ENCODE results near the gene ADAM12.
A peak's percentile ranks its signal among the peaks of the same experiment; 100 is the strongest.
"Not testable (repeated sequence)": the region's sequence is repeated elsewhere in the genome, so short reads cannot be mapped to it uniquely, and the experiment has no call there.

Gene ADAM12

GRCh38 chr10:125992254-125992653 lies 396.0 kb downstream of the ADAM12 start:
- no peak for DNase-seq

DNA sequence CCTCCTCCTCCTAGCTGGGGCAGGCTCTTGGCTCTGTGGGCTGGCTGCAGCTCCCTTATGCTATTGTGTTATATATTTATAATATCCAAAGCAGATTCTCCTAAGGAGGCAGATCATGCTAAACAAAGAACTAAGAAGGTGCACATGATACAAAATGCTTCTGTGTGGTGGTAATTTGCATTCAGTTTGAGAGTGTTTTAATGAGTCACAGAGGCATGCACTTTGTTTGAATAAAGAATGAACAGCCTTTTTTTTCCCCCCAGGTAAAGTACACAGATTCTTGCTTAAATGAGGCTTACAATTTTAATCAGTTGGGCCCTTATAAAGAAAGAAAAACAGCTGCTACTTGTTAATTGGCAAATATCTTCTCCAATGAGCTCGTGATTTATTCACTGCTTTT lies 396.9 kb downstream of the ADAM12 start:
- DNase-seq = no peak

GRCh38 chr10:125990974-125991373 lies 397.3 kb downstream of the ADAM12 start:
- DNase-seq = no peak

DNA sequence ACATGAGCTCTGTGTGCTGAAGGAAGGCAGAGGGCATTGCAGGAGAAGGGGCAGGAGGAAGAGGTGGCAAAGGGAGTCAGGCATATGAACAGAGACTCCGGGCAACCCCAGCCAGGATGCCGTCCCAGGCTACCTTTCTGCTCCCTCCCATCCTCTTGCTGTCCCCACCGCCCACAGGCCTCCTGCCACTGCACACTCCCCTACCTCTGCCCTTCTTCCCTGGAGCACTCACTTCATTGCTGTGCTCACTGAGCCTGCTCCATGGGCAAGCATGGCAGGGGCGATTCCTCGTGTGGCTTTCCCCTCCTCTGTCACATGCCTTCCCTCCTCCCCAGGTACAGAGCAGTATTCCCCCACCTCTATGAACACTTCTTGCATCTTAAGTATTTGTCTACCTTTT lies 398.5 kb downstream of the ADAM12 start:
- no peak for DNase-seq

- no peak for DNase-seq
Observed at GRCh38 chr10:125985557-125986240, 402.6 kb downstream of the ADAM12 start.

GRCh38 chr10:125984865-125985495 lies 403.3 kb downstream of the ADAM12 start:
- no peak for DNase-seq

DNA sequence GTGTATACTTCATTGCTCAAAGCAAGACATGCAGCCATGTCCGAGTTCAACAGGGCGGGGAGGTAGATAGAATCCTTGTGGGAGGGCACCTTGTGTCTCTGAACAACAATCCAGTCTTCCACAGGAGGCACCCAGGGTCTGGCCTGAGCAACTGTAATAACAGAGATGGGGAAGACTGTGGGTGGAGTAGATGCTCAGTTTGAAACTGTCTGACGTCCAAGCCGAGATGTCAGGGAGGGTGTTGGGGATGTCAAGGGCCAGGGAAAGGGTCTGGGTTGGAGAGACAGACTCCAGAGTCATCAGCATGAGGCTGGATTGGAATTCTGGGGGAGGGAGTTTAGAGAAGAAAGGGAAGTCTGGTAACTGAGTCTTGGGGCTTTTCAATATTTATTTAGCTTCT lies 403.9 kb downstream of the ADAM12 start:
- DNase-seq = no peak

DNA sequence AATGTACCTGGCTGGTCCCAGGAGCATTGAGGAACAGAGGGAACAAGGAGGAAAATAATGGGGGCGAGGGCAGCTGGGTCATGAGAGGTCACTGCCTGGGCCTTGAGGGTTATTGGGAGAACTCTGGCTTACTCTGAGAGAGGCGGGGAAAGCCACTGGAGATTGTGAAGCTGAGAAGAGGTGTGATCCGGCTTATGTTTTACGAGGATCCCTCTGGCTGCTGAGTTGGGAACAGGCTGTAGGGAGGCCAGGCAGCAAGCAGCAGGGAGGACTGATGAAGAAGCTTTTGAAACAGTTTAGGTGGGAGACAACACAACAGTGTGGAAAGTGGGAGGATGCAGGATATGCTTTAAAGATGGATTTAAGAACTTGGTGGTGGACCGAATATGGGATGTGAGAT lies 404.6 kb downstream of the ADAM12 start:
- DNase-seq = no peak

DNA sequence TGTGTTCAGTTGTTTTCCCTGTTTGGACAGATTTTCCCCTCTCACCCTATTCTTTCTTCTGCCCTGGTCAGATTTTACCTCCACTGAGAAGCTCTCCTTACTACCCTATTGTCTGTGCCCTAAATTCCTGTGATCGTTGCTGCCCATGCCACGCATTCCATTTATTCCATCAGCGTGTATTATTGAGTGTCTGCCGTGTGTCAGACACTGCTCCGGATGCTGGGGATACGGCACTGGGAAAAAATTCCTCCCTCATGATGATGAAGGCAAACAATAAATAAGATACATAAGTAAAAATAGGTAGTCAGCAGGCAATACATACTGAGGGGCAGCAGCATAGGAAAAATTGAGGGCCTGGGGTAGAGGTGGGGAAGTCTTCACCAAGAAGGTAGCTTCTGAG lies 405.1 kb downstream of the ADAM12 start:
- peak; percentile 32 for DNase-seq

DNA sequence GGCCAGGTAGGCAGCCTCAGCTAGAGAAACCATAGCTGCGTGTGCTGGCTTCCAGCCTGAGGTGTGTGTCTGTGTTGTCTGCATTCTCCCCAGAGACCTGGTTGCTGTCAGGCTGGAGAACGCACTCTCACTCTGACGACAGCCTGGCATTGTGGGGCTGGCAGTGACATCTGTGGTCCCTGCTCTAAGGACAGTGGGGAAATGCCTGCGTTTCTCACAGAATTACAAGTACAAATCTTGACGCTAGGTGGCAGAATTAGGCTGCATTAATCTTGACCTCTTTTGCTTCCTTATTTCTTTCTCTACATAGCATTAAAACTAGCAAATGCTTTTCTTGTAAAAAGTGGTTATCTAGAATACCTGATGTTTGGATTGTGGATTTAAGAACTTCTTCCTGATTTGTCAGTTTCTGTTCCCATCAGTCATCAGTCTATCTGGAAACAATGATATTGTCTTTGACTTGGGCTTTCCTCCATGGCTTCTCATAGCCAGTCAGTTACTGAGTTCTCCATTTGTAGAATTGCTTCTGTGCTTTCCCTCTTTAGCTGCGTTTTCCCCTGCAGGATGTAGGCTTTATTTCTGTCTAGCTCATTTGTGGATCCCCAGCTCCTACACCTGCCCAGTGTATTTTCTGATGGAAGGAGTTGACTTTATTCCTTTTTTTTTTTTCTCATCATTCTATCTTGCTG lies 405.9 kb downstream of the ADAM12 start:
- peak; percentile 87 for DNase-seq

GRCh38 chr10:125980521-125981035 lies 407.7 kb downstream of the ADAM12 start:
- DNase-seq = peak; percentile 77

DNA sequence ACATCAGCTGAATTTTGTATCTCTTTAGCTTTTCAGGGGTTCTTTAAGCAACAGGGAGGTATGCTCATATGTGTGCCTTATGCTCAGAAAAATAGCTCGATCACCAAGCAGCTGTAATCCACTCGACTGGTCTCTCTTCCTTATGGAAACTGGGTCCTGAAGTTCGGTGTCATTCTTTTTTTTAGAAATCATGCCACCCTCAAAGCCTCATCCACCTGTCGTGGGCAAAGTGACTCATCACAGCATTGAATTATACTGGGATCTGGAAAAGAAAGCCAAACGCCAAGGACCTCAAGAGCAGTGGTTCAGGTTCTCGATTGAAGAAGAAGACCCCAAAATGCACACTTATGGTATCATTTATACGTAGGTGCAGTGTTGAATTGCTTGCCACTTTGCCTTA lies 408.3 kb downstream of the ADAM12 start:
- DNase-seq = no peak

- DNase-seq = no peak
Observed at GRCh38 chr10:125976960-125977605, 411.2 kb downstream of the ADAM12 start.

DNA sequence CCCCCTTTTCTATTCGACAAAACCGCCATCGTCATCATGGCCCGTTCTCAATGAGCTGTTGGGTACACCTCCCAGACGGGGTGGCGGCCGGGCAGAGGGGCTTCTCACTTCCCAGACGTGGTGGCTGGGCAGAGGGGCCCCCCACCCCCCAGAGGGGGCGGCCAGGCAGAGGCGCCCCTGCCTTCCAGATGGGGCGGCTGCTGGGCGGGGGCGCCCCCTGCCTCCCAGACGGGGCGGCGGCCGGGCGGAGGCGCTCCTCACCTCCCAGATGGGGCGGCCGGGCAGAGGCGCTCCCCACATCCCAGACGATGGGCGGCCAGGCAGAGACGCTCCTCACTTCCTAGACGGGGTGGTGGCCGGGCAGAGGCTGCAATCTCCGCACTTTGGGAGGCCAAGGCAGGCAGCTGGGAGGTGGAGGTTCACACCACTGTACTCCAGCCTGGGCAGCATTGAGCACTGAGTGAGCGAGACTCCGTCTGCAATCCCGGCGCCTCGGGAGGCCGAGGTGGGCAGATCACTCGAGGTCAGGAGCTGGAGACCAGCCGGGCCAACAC lies 418.1 kb downstream of the ADAM12 start:
- DNase-seq = not testable (repeated sequence)

DNA sequence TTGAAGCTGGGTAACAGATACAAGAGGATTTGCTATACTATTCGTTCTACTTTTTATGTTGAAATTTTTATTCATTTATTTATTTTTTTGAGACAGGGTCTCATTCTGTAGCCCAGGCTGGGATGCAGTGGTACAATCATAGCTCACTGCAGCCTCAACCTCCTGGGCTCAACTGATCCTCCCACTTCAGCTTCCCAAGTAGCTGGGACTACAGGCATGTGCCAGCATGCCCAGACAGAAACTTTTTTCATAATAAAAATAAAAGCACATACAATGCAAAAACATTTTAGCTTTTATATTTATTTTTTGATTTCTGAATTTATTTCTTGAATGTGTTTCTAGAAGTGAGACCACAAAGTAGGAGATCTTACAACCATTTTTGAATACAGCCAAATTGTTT lies 420.7 kb downstream of the ADAM12 start:
- no peak for DNase-seq

- no peak for DNase-seq
Observed at GRCh38 chr10:125964558-125964957, 423.7 kb downstream of the ADAM12 start.
